ENCODE results near the gene RERE.
"Not testable (repeated sequence)": the region's sequence is repeated elsewhere in the genome, so short reads cannot be mapped to it uniquely, and the experiment has no call there.

Gene RERE

DNA sequence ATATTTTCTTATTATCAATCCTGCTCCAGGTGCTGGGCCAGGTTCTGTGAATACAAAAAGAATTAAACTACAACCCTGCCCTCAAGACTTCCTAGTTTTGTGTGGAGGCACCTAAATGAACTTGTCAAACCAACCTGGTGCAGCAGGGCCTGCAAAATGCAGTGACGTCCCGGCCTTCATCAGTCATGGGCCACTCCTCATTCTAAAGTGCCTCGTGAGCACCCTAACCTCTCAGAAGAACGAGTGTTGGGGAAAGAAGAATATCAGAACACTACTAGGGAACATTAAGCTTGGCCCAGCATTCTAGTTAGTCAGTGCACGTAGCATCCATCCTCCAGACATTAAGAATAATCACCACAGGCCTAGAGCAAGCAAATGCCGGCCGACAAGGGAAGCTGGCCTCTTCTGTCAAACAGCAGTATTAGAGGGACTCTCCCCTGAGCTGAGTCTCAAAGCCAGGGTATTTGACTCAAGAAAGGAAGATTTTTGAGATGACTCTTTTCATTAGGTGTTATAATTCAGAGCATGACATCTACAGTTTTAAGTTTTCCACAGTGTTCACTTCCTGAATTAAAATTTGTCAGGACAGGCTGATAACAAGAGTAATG lies 361.6 kb downstream of the RERE start:
- no peak for DNase-seq (ENCODE audit: low spot score)
- TF ChIP-seq, protein P1, sequence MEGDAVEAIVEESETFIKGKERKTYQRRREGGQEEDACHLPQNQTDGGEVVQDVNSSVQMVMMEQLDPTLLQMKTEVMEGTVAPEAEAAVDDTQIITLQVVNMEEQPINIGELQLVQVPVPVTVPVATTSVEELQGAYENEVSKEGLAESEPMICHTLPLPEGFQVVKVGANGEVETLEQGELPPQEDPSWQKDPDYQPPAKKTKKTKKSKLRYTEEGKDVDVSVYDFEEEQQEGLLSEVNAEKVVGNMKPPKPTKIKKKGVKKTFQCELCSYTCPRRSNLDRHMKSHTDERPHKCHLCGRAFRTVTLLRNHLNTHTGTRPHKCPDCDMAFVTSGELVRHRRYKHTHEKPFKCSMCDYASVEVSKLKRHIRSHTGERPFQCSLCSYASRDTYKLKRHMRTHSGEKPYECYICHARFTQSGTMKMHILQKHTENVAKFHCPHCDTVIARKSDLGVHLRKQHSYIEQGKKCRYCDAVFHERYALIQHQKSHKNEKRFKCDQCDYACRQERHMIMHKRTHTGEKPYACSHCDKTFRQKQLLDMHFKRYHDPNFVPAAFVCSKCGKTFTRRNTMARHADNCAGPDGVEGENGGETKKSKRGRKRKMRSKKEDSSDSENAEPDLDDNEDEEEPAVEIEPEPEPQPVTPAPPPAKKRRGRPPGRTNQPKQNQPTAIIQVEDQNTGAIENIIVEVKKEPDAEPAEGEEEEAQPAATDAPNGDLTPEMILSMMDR (IDR thresholded peaks at IDR 0.05; ENCODE audit: extremely low read depth, missing control alignments), result no peak

DNA sequence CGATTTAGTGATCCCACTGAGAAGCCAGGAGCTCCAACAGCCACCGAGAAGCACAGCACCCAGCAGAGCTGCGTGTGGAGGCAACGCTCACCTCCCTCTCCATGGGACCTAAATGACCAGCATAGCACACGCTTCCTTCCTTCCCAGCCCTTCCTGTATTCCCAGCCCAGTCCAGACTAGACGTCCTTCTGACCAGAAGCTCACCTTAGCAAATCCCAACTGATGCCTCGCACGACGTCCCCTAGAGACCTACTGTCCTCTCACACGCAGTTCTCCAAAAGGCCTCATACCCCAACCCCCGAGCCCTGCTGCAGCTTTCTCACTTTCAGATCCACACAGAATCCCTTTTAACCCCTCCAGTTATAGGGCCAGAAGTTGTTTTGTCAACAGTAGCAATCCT lies 367.1 kb downstream of the RERE start:
- DNase-seq (ENCODE audit: low spot score), result no peak
- TF ChIP-seq, protein P1 (IDR thresholded peaks at IDR 0.05; ENCODE audit: extremely low read depth, missing control alignments), result no peak

DNA sequence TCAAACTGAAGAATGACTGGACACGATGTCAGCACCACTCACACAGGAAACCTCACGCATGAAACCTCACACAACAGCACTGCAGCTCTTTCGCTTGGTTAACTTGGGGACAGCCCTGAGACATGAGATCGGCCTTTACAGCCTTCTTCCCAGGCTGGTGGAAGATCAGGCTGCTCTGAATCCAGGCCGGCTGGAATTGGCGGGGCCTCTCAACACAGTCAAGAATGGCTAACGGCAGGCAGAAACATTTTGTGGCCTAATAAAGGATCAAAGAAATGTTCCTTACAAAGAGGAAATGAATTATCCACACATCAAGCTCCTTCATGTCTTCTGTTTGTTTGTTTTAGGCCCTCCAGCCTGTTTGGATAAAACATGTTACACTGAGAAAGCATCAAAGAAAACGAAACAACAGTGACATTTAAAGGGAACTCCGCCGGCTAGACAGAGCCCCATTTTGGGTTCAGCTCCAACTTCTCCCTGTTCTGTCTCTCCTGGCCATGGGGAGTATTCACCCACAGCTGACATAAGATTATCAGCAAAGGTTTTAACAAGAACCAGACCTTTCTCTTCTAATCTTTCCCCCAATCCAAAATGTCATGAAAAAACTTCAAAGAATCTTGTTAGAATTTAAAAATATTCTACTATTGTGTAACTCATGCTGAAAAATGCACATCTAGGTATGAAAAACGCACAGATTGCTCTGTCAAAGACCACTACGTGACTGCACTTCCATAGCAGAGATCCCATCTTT lies 368.4 kb downstream of the RERE start:
- TF ChIP-seq, protein P1 (IDR thresholded peaks at IDR 0.05; ENCODE audit: extremely low read depth, missing control alignments), result no peak
- DNase-seq (ENCODE audit: low spot score), result no peak

DNA sequence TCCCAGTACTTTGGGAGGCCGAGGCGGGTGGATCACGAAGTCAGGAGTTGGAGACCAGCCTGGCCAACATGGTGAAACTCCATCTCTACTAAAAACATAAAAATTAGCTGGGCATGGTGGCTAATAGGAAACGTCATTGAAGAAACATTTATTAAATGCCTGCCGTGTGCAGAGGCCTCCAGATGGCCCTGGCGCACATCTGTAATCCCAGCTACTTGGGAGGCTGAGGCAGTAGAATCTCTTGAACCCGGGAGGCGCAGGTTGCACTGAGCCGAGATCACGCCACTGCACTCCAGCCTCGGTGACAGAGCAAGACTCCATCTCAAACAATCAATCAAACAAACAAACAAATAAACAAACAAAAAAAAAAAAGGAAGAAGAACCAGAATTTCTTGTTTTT lies 368.9 kb downstream of the RERE start:
- DNase-seq (ENCODE audit: low spot score), result not testable (repeated sequence)

DNA sequence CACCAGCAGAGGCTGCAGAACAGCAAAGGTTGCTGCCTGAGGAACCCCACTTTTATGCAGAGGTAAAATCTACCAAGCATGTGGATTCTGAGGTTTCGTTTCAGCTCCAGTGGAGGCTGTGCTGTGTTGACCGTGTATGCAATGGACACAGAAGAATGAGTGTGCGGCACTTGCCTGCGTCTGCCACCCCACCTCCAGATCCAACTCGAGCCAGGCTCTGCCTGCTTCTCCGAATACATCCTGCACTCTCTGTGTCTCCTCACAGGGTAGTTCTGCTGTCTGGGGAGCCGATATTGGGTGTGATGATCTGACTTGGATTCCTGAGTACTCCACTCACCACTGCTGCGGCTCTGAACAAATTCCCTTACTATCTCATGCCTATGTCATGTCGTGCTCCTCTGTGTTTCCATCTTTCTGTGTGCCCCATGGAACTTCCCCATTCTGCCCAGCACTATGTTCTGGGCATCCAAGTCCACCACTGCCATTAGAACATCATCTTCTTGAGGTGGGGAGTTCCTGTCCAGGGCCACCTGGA lies 369.8 kb downstream of the RERE start:
- TF ChIP-seq, protein P1 (IDR thresholded peaks at IDR 0.05; ENCODE audit: extremely low read depth, missing control alignments), result no peak

DNA sequence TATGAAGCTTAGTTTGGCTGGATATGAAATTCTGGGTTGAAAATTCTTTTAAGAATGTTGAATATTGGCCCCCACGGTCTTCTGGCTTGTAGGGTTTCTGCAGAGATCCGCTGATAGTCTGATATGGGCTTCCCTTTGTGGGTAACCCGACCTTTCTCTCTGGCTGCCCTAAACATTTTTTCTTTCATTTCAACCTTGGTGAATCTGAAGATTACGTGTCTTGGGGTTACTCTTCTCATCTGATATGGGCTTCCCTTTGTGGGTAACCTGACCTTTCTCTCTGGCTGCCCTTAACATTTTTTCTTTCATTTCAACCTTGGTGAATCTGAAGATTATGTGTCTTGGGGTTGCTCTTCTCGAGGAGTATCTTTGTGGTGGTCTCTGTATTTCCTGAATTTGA lies 371.3 kb downstream of the RERE start:
- not testable (repeated sequence) for DNase-seq (ENCODE audit: low spot score)

More for the DNA sequence above, 369.8 kb downstream of the RERE start:
- no peak for DNase-seq (ENCODE audit: low spot score)

DNA sequence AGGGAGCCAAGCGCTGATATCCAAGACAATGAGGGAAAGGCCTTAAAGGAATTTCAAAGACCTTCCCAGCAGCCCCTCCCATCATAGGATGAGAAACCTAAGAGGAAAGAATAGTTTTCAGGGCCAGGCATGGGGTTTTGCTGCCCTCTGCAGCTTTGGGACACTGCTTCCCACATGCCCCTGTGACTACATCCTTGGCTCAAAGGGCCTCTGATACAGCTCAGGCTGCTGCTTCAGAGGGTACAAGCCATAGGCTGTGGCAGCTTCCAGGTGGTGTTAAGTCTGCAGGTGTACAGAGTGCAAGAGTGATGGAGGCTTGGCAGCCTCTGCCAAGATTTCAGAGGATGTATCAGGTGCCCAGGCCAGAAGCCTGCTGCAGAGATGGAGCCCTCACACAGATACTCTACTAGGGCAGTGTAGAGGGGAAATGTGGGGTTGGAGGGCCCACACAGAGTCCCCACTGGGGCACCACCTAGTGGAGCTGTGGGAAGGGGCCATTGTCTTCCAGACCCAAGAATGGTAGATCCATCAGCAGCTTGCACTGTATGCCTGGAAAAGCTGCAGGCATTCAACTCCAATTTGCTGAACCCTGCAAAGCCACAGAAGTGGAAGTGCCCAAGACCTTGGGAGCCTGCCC lies 373.8 kb downstream of the RERE start:
- TF ChIP-seq, protein P1 (IDR thresholded peaks at IDR 0.05; ENCODE audit: extremely low read depth, missing control alignments), result no peak
- DNase-seq (ENCODE audit: low spot score), result no peak

DNA sequence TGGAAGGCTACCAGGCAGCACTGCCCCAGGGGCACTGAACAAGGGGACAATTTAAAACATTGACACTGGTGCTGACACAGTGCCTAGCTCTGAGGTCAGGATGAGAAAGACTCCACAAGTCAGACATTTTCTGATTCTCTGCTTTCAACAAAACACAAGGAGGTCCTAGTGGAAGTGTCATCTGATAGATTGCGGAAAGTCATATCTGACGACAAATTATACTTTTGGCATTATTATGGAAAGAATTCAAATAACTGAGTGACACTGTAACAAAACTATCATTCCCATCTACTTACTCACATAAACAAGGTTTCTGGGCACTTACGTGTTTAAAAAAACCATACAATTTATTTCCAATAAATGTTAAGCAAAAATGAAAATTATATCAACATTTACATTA lies 376.0 kb downstream of the RERE start:
- no peak for DNase-seq (ENCODE audit: low spot score)
- TF ChIP-seq, protein P1 (IDR thresholded peaks at IDR 0.05; ENCODE audit: extremely low read depth, missing control alignments), result no peak
